ENCODE data around the gene SLC38A1.

GRCh38 chr12:46256942-46257341 is 11.9 kb downstream of the SLC38A1 start:
- TF ChIP-seq ZFX (IDR thresholded peaks at IDR 0.05) (no peak), EZH2 (IDR thresholded peaks at IDR 0.05) (no peak), CTCF (IDR thresholded peaks at IDR 0.05 in 2 of 3, conservative IDR thresholded peaks at IDR 0.05 in 1 of 3; ENCODE audit: borderline replicate concordance in 1 of 3, insufficient read depth in 1 of 3, low read depth in 2 of 3, low read length in 2 of 3) (no peak), MAX (IDR thresholded peaks at IDR 0.05) (no peak), ZNF274 (IDR thresholded peaks at IDR 0.05; ENCODE audit: low read depth, low read length) (no peak), POLR2A (IDR thresholded peaks at IDR 0.05; ENCODE audit: borderline replicate concordance, extremely low read depth, insufficient read depth, insufficient read length) (no peak), SIN3A (IDR thresholded peaks at IDR 0.05; ENCODE audit: low read depth) (no peak), EZH2phosphoT487 (IDR thresholded peaks at IDR 0.05; ENCODE audit: borderline replicate concordance) (no peak), TCF7L2 (IDR thresholded peaks at IDR 0.05; ENCODE audit: borderline replicate concordance, extremely low read depth, insufficient read depth, insufficient read length) (no peak), RAD21 (IDR thresholded peaks at IDR 0.05; ENCODE audit: low read depth) (no peak), YY1 (IDR thresholded peaks at IDR 0.05; ENCODE audit: extremely low read depth, insufficient replicate concordance, low read depth, low read length) (no peak), SRF (IDR thresholded peaks at IDR 0.05; ENCODE audit: low read depth) (no peak), REST (IDR thresholded peaks at IDR 0.05; ENCODE audit: low read depth) (no peak), POLR2AphosphoS5 (IDR thresholded peaks at IDR 0.05; ENCODE audit: low read depth, low read length) (no peak)

Data from HCT116 (cell line).